Ascending aorta (tissue), 2 donors: Measurements from ENCODE around the gene KLHL36. TPM values are rescaled to one million over a fixed set of nuclear protein-coding genes. Genes with fewer than 3 reads are reported as not detected.

Source experiments
- DNase-seq, 2 donors: peaks; one replicate each; pipeline ENCODE4 v3.0.0-alpha.2; 2019; ENCODE audit warnings: low spot score in 2 of 2
- H3K27ac ChIP-seq, 2 donors: fragments of 200-600 bp; sonication (generic); one replicate each; pipeline ENCODE4 v1.5.1; 2016 to 2017; ENCODE audit warnings: mild to moderate bottlenecking in 1 of 2
- H3K27me3 ChIP-seq: fragments of 200-600 bp; sonication (generic); one replicate; pipeline ENCODE4 v1.5.1; 2017
- H3K36me3 ChIP-seq, 2 donors: fragments of 200-600 bp; sonication (generic); one replicate each; pipeline ENCODE4 v1.5.1; 2016
- H3K4me1 ChIP-seq, 2 donors: fragments of 200-600 bp; sonication (generic); one replicate each; pipeline ENCODE4 v1.5.1; 2016 to 2017; ENCODE audit warnings: mild to moderate bottlenecking in 1 of 2
- H3K4me3 ChIP-seq, 2 donors: fragments of 200-600 bp; sonication (generic); one replicate each; pipeline ENCODE4 v1.5.1; 2016 to 2017; ENCODE audit warnings: mild to moderate bottlenecking in 1 of 2
- H3K9me3 ChIP-seq, 2 donors: fragments of 200-600 bp; sonication (generic); one replicate each; pipeline ENCODE4 v1.5.1; 2016
- intact Hi-C: fragments of 100-400 bp; cut with DNase I; formaldehyde crosslinking; loops from one replicate; pipeline ENCODE4 v1.15.1; 2023
- total RNA-seq: library from RNA; depleted of rRNA; stranded (reverse); fragments of >200 nt; gene quantifications from one replicate; pipeline ENCODE4 v1.1.0, GENCODE V29; 2016
- TF ChIP-seq, protein P1 (sequence below), 3 experiments: fragments of 200-600 bp in 2 of 3; fragments of 450-650 bp in 1 of 3; sonication (generic) in 2 of 3; IDR thresholded peaks; one replicate each; pipeline ENCODE4 v1.5.1; 2016 to 2019; ENCODE audit warnings: antibody characterized with exemption in 3 of 3, mild to moderate bottlenecking in 1 of 3, moderate library complexity in 1 of 3

KLHL36 gene
- total RNA-seq, 1 donor from 2014 or later, result 65.1 TPM

- TF ChIP-seq, protein P1, sequence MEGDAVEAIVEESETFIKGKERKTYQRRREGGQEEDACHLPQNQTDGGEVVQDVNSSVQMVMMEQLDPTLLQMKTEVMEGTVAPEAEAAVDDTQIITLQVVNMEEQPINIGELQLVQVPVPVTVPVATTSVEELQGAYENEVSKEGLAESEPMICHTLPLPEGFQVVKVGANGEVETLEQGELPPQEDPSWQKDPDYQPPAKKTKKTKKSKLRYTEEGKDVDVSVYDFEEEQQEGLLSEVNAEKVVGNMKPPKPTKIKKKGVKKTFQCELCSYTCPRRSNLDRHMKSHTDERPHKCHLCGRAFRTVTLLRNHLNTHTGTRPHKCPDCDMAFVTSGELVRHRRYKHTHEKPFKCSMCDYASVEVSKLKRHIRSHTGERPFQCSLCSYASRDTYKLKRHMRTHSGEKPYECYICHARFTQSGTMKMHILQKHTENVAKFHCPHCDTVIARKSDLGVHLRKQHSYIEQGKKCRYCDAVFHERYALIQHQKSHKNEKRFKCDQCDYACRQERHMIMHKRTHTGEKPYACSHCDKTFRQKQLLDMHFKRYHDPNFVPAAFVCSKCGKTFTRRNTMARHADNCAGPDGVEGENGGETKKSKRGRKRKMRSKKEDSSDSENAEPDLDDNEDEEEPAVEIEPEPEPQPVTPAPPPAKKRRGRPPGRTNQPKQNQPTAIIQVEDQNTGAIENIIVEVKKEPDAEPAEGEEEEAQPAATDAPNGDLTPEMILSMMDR (IDR thresholded peaks at IDR 0.05), result no peak
Measured at GRCh38 chr16:84607694-84608093, 40.6 kb upstream of the KLHL36 start.

DNA sequence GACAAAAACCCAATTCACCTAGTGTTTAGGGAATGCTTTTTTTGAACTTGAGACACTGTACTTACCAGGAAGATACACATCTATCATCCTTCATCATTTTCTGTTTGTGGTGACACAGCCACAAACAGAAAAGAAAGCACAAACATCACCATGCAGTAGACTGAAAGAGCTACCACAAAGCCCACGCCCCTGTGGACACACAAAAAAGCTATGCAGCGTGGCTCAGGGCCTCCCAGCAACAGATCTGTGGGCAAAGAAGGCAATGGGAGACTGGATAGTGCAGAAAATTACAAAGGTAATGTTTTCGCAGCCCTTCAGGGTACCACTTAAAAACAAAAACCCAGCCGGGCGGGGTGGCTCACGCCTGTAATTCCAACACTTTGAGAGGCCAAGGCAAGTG lies 40.0 kb upstream of the KLHL36 start:
- Histone ChIP-seq H3K9me3 (no peaks in the 10 kb centered on the region), H3K36me3 (no peaks in the 10 kb centered on the region), H3K4me1 (peaks cover 0 to 10% of the 10 kb centered on the region in 2 donors), H3K27me3 (no peaks in the 10 kb centered on the region), H3K4me3 (no peak overlapping the region), H3K27ac (no peak overlapping the region)
- TF ChIP-seq, protein P1 (IDR thresholded peaks at IDR 0.05), result no peak
- DNase-seq, result no peak
- intact Hi-C loops, result no loop called here

More at GRCh38 chr16:84607694-84608093, 40.6 kb upstream of the KLHL36 start:
- Histone ChIP-seq H3K27me3 (no peaks in the 10 kb centered on the region), H3K4me3 (no peak overlapping the region), H3K4me1 (peaks cover 0 to 13% of the 10 kb centered on the region in 2 donors), H3K9me3 (no peaks in the 10 kb centered on the region), H3K27ac (no peak overlapping the region), H3K36me3 (no peaks in the 10 kb centered on the region)
- intact Hi-C loops, result no loop called here
- DNase-seq, result no peak

DNA sequence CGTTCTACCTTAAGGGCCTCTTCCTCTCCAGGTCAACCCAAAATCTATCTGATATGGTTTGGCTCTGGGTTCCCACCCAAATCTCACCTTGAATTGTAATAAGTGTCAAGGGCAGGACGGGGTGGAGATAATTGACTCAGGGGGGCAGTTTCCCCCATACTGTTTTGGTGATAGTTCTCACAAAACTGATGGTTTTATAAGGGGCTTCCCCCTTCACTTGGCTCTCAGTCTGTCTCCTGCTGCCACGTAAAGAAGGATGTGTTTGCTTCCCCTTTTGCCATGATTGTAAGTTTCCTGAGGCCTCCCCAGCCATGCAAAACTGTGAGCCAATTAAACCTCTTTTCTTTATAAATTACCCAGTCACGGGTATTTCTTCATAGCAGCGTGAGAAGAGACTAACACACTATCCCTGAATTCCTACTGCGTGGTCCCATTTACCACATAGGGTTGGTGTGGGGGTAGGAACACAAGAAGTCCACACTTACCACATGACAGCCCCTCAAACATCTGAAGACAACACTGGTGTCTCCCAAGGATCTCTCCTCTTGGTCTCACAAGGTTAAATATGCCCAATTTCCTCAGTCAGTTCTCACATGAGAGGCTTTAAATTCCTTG lies 38.6 kb upstream of the KLHL36 start:
- Histone ChIP-seq H3K4me1 (peaks cover 0 to 8% of the 10 kb centered on the region in 2 donors), H3K27ac (no peak overlapping the region)

GRCh38 chr16:84610376-84610775 lies 37.9 kb upstream of the KLHL36 start:
- Histone ChIP-seq H3K27ac (no peak overlapping the region), H3K9me3 (no peaks in the 10 kb centered on the region), H3K27me3 (no peaks in the 10 kb centered on the region), H3K36me3 (no peaks in the 10 kb centered on the region), H3K4me1 (peaks cover 0 to 8% of the 10 kb centered on the region in 2 donors), H3K4me3 (no peak overlapping the region)
- TF ChIP-seq, protein P1 (IDR thresholded peaks at IDR 0.05), result no peak
- no peak for DNase-seq
- intact Hi-C loops, result no loop called here

More for the DNA sequence above, 38.6 kb upstream of the KLHL36 start:
- H3K4me3 ChIP-seq, result no peak overlapping the region
- TF ChIP-seq, protein P1 (IDR thresholded peaks at IDR 0.05), result no peak
- H3K36me3 ChIP-seq, result no peaks in the 10 kb centered on the region
- no peaks in the 10 kb centered on the region for H3K27me3 ChIP-seq
- H3K9me3 ChIP-seq, result no peaks in the 10 kb centered on the region
- DNase-seq, result no peak
- intact Hi-C loops, result no loop called here

- Histone ChIP-seq H3K27ac (no peak overlapping the region), H3K4me3 (no peak overlapping the region), H3K36me3 (no peaks in the 10 kb centered on the region), H3K4me1 (peaks cover 0 to 11% of the 10 kb centered on the region in 2 donors), H3K27me3 (no peaks in the 10 kb centered on the region), H3K9me3 (no peaks in the 10 kb centered on the region)
- no peak for DNase-seq
- TF ChIP-seq, protein P1 (IDR thresholded peaks at IDR 0.05), result no peak
- intact Hi-C loops, result no loop called here
Measured at GRCh38 chr16:84611041-84611440, 37.3 kb upstream of the KLHL36 start.
